Kidney epithelial cell (primary cell): ENCODE results near the gene ARHGEF40. TPM values are rescaled to one million over a fixed set of nuclear protein-coding genes. Genes with fewer than 3 reads are reported as not detected.

ENCODE experiments used
- DNase-seq: peaks from one replicate; pipeline ENCODE4 v3.0.0-alpha.2; 2010; ENCODE audit warnings: low read depth
- H3K27me3 ChIP-seq: 2 replicates; pipeline ENCODE4 v1.6.0; 2011; ENCODE audit warnings: low read length; ENCODE audit not compliant: control insufficient read depth, insufficient read depth
- H3K36me3 ChIP-seq: 2 replicates; pipeline ENCODE4 v1.5.1; 2011; ENCODE audit warnings: low read length; ENCODE audit not compliant: control insufficient read depth, insufficient read depth
- H3K4me3 ChIP-seq: 2 replicates; pipeline ENCODE4 v1.5.1; 2011; ENCODE audit warnings: low read depth, mild to moderate bottlenecking, control low read depth, low read length
- CTCF ChIP-seq: IDR thresholded peaks from 2 replicates; pipeline ENCODE4 v1.5.1; 2011; ENCODE audit warnings: mild to moderate bottlenecking, moderate library complexity, low read length, control low read depth, inconsistent platforms; ENCODE audit not compliant: insufficient read depth, poor library complexity, severe bottlenecking
- total RNA-seq: library from RNA; depleted of rRNA; stranded (reverse); fragments of >200 nt; gene quantifications from 2 replicates; pipeline ENCODE4 v1.2.3, GENCODE V29; 2015

Gene ARHGEF40
- total RNA-seq, 1 donor from 2014 or later, result 59.7 TPM

- TF ChIP-seq CTCF, result no peak
- no peak overlapping the region for H3K4me3 ChIP-seq
- no peaks in the 10 kb centered on the region for H3K36me3 ChIP-seq
- H3K27me3 ChIP-seq, result no peaks in the 10 kb centered on the region
- no peak for DNase-seq
Observed at GRCh38 chr14:21093018-21093417, 22.9 kb downstream of the ARHGEF40 start.

DNA sequence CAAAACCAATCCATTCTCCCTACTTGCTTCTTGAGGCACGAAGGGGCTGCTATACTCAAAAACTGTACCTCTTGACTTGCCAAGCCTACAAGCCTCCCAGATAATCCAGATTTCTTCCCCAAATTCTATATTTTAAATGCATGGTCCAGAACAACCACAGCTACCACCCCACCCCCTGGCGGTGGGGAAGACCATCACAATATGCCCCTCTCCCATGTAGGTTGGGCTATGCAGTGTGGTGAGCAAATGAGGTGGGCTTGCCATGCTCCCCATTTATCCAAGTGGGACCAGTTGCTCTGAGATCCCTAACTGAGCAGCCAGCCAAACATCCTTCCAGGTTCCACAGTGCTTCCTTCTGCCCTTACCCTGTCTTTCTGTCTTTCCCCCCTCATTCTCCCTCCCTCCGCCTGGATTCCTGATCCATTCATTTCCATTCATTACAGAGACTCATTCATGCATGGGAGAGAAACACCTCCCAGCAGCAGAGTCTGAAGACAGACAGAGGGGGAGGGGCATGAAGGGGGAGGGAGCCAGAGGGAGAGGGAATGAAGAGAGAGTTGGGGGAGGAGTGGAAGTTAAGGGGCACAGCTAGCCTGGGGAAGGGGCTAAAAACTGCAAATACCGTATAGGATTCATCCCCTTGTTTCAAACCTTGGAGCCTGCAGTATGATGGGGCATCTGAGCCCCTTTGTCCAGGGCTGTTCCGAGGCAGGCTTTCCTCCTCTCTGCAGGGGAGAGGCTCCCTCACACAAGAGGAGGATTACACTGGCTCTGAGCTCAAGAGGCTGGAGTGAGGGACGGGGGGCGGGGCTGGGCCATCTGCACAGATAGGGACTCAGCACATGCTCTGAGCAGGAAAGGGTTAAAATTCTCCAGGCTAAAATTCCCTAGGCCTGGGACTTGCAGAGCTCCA is 23.9 kb downstream of the ARHGEF40 start:
- peak; percentile 58 for TF ChIP-seq CTCF
- DNase-seq, result no peak
- H3K4me3 ChIP-seq, result no peak overlapping the region

DNA sequence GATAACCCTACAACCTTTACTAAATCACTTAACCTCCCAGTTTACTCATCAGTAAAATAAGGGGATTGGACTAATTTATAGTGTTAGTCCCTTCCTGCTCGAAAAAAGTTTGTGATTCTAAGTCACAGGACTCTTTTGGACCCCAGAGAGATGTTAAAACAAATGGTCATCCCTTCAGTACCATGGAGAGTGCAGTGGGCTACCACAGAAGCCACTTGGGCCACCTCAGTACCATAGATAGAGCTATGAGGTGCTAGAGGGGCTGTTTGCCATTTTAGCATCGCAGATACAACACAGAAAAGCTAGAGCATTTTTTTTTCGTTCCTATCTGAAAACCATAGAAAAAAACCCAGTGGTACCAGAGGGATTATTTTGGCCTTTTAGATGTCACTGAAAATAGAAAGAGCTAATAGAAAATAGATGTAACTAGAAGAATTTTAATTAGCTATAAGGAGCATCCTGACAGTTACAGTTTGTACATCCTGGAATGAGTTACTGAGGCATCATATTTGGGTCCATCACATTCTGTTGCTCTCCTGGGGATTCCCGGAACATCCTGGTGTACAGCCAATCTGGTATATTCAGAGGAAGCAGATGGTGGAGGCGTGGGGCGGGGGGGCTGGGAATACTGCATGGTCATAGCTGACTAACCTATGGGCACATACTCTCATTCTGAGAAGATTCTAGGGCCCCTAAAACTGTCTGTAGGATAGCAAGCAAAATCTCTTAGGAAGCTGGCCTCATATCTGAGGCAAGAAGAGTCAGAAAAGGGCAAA is 25.5 kb downstream of the ARHGEF40 start:
- Histone ChIP-seq H3K4me3 (no peak overlapping the region), H3K36me3 (no peaks in the 10 kb centered on the region), H3K27me3 (no peaks in the 10 kb centered on the region)
- TF ChIP-seq CTCF, result no peak
- no peak for DNase-seq

More for the DNA sequence above, 23.9 kb downstream of the ARHGEF40 start:
- Histone ChIP-seq H3K36me3 (no peaks in the 10 kb centered on the region), H3K27me3 (no peaks in the 10 kb centered on the region)

DNA sequence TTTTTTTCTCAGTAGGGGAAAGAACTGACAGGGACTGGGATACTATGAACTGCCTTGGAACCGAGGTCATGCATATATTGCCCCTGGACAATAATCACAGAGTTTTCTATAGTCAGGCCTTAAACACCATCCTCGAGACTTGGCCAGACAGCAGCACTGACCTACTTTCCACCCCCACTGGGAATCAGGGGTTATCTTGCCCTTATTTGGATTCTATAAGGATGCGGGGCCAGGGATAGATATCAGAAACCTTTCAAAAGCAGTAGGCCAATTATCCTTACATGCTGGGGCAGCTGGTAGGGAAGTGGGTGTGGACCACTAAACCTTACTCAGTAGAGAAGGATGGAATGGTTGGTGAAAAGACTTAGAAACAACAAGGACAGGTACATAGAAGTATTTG is 26.3 kb downstream of the ARHGEF40 start:
- Histone ChIP-seq H3K36me3 (no peaks in the 10 kb centered on the region), H3K27me3 (no peaks in the 10 kb centered on the region), H3K4me3 (no peak overlapping the region)
- no peak for DNase-seq
- no peak for TF ChIP-seq CTCF

GRCh38 chr14:21096978-21097635 is 27.0 kb downstream of the ARHGEF40 start:
- Histone ChIP-seq H3K36me3 (no peaks in the 10 kb centered on the region), H3K4me3 (peak overlapping the region; percentile 42), H3K27me3 (no peaks in the 10 kb centered on the region)
- DNase-seq, result no peak
- no peak for TF ChIP-seq CTCF
